ENCODE data around the gene HOXC4.

Gene HOXC4

DNA sequence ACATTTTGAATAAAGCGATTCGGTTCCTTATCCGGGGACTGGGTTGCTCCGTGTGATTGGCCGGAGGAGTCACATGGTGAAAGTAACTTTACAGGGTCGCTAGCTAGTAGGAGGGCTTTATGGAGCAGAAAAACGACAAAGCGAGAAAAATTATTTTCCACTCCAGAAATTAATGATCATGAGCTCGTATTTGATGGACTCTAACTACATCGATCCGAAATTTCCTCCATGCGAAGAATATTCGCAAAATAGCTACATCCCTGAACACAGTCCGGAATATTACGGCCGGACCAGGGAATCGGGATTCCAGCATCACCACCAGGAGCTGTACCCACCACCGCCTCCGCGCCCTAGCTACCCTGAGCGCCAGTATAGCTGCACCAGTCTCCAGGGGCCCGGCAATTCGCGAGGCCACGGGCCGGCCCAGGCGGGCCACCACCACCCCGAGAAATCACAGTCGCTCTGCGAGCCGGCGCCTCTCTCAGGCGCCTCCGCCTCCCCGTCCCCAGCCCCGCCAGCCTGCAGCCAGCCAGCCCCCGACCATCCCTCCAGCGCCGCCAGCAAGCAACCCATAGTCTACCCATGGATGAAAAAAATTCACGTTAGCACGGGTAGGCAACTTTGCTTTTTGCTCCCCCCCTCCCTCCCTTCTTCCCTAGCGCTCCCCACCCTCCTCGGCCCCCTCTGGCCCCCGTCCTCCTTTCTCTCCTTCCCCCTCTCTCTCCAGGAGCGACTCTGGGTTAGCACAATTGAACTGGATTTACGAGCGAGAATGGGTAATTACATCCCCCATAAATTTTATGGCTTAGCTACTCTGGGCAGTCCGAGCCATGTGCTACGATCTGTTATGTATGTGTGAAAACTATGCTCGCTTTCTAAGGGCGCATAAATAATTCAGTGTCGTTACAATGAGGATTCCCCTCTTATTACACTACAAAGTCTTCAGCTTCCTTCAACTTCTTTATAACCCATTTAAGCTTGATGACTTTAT, at the start of gene HOXC4:
Gene HOXC4, plus strand, starts transcription at position 85 of the 991 bp plus-strand sequence. Its CDS starts 88 bp downstream, at position 173.
- no peaks in the 10 kb centered on the region for H3K36me3 ChIP-seq (ENCODE audit: insufficient read depth, low read depth, low read length)
- no peaks in the 10 kb centered on the region for H3K4me1 ChIP-seq (ENCODE audit: insufficient read depth, low read length)
- no peaks in the 10 kb centered on the region; the same call in 1 of the 2 replicates for H3K9me3 ChIP-seq (ENCODE audit: insufficient read depth, low read depth, low read length)
- H3K4me3 ChIP-seq (ENCODE audit: low read length), result peak within 1 kb of the TSS; percentile 24; the same call in 1 of the 2 replicates
- no peak within 1 kb of the TSS for H3K9ac ChIP-seq (ENCODE audit: low read depth, low read length)
- H3K27me3 ChIP-seq (ENCODE audit: insufficient read depth, low read length), result peaks cover 100% of the 10 kb centered on the region
- H3K27ac ChIP-seq (ENCODE audit: low read length), result no peak within 1 kb of the TSS

DNA sequence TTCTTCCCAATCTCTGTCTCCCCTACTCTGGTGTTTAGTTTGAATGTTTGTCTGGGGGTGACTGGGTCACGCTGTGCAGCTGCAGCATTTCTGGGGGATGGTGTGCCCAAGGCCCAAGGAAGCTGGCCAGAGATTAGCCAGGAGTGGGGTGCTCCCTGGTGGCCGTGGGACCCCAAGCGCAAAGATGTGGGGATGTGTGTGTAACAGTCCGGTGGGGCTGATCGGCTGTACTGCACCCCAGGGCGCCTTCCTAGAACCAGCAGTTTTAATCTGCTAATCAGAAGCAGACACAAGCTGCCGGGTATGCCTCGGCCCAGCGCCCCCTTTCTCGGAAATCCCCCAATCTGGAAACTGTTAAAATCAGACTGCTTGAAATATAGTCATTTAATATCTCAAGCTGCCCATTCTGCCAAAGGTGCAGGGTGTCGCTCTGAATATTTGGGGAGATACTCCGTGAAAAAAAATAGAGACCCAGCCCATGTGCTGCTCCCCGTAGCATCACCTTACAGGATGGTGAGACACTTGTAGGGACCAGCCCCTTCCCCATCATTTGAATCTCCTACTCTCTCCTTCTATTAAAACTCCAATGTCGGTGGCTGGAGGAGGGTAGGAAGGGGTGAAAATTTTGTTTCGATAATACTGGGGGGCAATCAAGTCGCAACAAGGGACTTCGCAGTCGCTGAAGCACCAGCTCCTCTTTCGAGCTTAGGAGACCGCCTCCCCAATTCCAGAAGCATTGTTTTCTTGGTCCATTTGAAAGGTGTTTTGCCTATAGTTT, 49.4 kb upstream of the HOXC4 start:
- Histone ChIP-seq H3K9me3 (ENCODE audit: insufficient read depth, low read depth, low read length) (peaks cover 3% of the 10 kb centered on the region; the same call in 1 of the 2 replicates), H3K36me3 (ENCODE audit: insufficient read depth, low read depth, low read length) (no peaks in the 10 kb centered on the region), H3K9ac (ENCODE audit: low read depth, low read length) (no peak overlapping the region), H3K27ac (ENCODE audit: low read length) (no peak overlapping the region), H3K27me3 (ENCODE audit: insufficient read depth, low read length) (peaks cover 100% of the 10 kb centered on the region), H3K4me3 (ENCODE audit: low read length) (no peak overlapping the region), H3K4me1 (ENCODE audit: insufficient read depth, low read length) (no peaks in the 10 kb centered on the region)

DNA sequence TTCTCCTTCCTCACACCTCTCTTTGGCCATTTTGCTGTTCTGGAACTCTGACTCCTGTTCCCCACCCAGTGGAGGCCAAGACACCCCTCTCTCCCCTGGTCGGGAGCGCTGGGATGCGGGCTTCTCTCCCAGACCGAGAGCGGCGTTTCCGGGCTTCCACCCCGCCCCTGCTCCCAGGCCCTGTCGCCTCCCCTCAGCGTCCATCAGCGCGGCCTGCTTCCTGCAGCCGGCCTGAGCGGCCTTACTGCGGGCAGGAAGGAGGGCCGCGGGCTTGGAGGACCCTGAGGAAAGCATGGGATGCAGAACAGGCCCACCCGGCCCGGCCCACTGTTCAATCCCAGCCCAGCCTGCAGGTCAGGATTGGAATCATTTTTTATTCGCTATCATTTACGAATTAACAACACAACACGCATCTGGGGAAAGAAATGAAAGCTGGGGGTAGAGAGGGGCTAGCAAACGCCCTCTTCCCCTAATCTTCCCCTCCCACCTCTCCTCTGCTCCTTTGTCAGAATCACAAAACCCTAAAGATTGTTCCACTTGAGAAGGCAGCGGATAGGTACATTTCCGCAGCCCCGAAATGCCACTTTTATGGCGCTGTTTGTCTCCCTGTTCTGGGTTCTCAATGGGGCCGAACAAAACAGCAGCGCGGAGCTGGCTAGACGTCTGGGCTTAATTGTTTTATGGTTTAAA, 48.6 kb upstream of the HOXC4 start:
- H3K4me3 ChIP-seq (ENCODE audit: low read length), result no peak overlapping the region
- no peaks in the 10 kb centered on the region for H3K36me3 ChIP-seq (ENCODE audit: insufficient read depth, low read depth, low read length)
- no peaks in the 10 kb centered on the region for H3K4me1 ChIP-seq (ENCODE audit: insufficient read depth, low read length)
- no peak overlapping the region for H3K9ac ChIP-seq (ENCODE audit: low read depth, low read length)
- H3K27me3 ChIP-seq (ENCODE audit: insufficient read depth, low read length), result peaks cover 100% of the 10 kb centered on the region
- no peaks in the 10 kb centered on the region; the same call in 1 of the 2 replicates for H3K9me3 ChIP-seq (ENCODE audit: insufficient read depth, low read depth, low read length)
- H3K27ac ChIP-seq (ENCODE audit: low read length), result no peak overlapping the region

DNA sequence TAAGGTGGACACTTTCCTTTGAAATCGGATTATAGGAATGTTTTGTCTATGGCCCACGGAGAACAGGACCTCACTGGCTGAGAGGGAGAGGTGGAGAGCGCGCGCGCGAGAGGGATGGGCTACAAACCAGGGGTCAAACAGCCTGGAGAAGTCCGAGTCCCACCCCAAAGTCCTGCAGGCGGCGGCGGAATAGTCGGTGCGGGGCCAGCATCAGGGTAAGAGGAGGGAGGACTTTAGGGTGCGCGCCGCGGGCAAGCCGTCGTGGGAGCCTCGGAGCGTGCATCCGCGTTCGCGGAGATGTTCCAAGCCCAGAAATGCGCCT, 48.1 kb upstream of the HOXC4 start:
- no peak overlapping the region for H3K27ac ChIP-seq (ENCODE audit: low read length)
- no peaks in the 10 kb centered on the region for H3K36me3 ChIP-seq (ENCODE audit: insufficient read depth, low read depth, low read length)
- H3K9ac ChIP-seq (ENCODE audit: low read depth, low read length), result no peak overlapping the region
- no peaks in the 10 kb centered on the region for H3K4me1 ChIP-seq (ENCODE audit: insufficient read depth, low read length)
- H3K27me3 ChIP-seq (ENCODE audit: insufficient read depth, low read length), result peaks cover 100% of the 10 kb centered on the region
- no peaks in the 10 kb centered on the region; the same call in 1 of the 2 replicates for H3K9me3 ChIP-seq (ENCODE audit: insufficient read depth, low read depth, low read length)
- no peak overlapping the region for H3K4me3 ChIP-seq (ENCODE audit: low read length)

DNA sequence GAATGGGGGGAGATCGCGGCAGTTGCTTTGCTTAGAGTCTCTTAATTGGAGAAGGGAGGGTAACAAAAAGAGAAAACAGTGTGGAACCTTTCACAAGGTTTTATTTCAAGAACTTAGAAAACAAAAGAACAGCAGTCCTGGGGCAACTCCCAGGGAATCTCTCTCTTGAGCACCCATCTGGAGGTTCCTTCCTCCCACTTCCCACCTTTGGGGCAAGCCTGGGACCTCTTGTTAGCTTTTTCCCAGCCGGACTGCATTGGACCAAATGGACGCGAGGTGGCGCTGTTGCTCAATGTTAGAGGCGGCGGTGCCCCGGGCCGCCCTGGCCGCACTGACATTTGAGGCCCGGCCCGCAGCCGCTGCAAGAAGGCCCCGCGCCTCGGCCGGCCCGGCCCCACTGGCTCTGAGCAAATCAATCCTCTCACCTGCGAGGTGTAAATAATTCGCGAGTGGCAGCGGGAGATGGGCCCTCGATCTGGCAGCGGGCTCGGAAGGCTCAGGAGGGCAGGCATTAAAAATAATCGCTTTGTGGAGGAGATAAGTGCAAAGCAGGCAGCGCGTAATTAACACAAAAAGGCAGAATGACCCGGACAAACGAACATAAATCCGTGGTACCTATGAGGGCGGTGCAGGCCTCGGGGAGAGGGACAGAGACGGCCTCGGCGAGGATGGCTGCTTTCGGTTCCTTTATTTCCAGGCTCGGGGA, 47.6 kb upstream of the HOXC4 start:
- Histone ChIP-seq H3K36me3 (ENCODE audit: insufficient read depth, low read depth, low read length) (no peaks in the 10 kb centered on the region), H3K27me3 (ENCODE audit: insufficient read depth, low read length) (peaks cover 100% of the 10 kb centered on the region), H3K9ac (ENCODE audit: low read depth, low read length) (no peak overlapping the region), H3K4me1 (ENCODE audit: insufficient read depth, low read length) (no peaks in the 10 kb centered on the region), H3K27ac (ENCODE audit: low read length) (no peak overlapping the region), H3K9me3 (ENCODE audit: insufficient read depth, low read depth, low read length) (no peaks in the 10 kb centered on the region; the same call in 1 of the 2 replicates), H3K4me3 (ENCODE audit: low read length) (no peak overlapping the region)

DNA sequence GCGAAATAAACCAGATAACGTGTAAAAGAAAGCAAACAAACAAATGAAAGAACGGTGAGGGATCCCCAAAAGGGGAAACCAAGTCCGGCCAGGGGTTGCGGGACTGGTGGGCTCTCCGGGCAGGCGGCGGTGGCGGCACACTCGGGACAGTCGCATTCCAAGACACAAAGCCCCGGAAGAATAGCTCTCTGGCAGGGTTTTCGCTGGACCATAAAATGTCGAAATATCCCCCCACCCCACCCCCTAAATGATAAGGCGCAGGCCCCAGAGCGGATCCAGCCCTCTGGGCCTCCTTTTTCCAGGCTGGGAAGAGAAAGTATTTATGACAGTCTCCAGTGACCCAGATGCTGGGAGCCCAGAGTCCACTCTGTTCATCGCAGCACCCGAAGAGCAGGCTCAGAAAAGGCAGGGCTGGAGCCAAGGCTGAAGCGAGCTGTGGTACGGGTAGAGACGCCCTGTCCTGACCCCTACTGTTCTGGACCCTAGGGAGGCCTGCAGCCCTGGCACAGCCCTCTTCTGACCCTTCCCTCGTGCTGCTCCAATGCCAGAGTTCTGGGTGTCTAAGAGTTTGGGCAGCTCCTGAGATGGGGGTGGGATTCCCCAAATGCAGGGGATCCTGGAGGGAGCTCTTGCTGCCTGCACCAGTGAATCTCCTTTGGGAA, 46.9 kb upstream of the HOXC4 start:
- Histone ChIP-seq H3K9ac (ENCODE audit: low read depth, low read length) (no peak overlapping the region), H3K27me3 (ENCODE audit: insufficient read depth, low read length) (peaks cover 100% of the 10 kb centered on the region), H3K4me3 (ENCODE audit: low read length) (no peak overlapping the region), H3K9me3 (ENCODE audit: insufficient read depth, low read depth, low read length) (no peaks in the 10 kb centered on the region; the same call in 1 of the 2 replicates), H3K4me1 (ENCODE audit: insufficient read depth, low read length) (no peaks in the 10 kb centered on the region), H3K36me3 (ENCODE audit: insufficient read depth, low read depth, low read length) (no peaks in the 10 kb centered on the region), H3K27ac (ENCODE audit: low read length) (no peak overlapping the region)

DNA sequence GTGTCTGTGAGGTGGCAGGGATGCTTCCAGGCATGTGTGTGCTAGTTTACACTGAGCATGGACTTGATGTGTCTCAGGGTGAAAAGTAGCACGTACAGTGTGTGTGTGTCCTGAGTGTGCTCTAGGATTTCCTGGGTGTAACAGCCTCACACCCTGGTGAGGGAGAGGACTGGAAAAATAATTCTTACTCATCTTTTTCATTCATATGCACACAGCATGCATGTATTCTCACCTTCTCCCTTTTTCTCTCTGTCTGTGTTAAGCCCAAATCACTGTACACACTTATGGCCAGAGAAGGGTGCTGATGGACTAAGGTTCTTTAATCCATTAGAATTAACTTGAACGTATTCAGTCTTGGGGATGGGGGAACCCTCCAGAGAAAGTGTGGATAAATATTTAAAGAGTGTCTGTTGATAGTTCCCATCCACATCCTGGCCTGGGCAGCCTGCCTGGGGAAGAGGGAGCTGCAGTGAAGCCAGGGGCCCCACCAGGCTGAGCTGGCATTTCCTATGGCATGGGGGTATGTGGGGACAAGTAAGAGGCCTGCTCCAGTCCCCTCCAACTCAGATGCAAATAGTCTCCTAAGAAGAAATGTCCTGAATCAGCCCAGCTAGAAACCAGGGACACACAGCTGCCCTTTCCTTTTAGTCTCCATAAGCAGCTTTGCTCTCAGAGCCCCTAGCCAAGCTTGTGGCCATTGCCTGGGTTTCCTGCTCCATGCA, 45.9 kb upstream of the HOXC4 start:
- peaks cover 100% of the 10 kb centered on the region for H3K27me3 ChIP-seq (ENCODE audit: insufficient read depth, low read length)
- no peaks in the 10 kb centered on the region for H3K36me3 ChIP-seq (ENCODE audit: insufficient read depth, low read depth, low read length)
- H3K9ac ChIP-seq (ENCODE audit: low read depth, low read length), result no peak overlapping the region
- no peaks in the 10 kb centered on the region for H3K4me1 ChIP-seq (ENCODE audit: insufficient read depth, low read length)
- H3K4me3 ChIP-seq (ENCODE audit: low read length), result no peak overlapping the region
- no peak overlapping the region for H3K27ac ChIP-seq (ENCODE audit: low read length)
- no peaks in the 10 kb centered on the region; the same call in 1 of the 2 replicates for H3K9me3 ChIP-seq (ENCODE audit: insufficient read depth, low read depth, low read length)

DNA sequence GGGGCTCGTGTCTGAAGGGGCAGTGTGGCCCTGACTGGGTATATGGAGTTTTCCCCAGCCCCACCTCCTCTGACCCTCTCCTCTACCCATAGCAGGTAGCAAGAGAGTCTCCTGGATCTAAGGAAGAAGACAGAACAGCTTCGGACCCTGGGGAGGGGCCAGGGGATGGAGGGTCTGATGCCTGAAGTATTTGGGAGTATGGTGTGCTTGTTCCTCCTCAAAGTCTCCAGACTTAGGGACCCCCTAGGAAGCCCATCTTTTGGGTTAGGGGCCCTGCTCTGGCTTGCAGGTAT, 45.4 kb upstream of the HOXC4 start:
- Histone ChIP-seq H3K9ac (ENCODE audit: low read depth, low read length) (no peak overlapping the region), H3K36me3 (ENCODE audit: insufficient read depth, low read depth, low read length) (no peaks in the 10 kb centered on the region), H3K4me1 (ENCODE audit: insufficient read depth, low read length) (no peaks in the 10 kb centered on the region), H3K27ac (ENCODE audit: low read length) (no peak overlapping the region), H3K4me3 (ENCODE audit: low read length) (no peak overlapping the region), H3K9me3 (ENCODE audit: insufficient read depth, low read depth, low read length) (no peaks in the 10 kb centered on the region; the same call in 1 of the 2 replicates), H3K27me3 (ENCODE audit: insufficient read depth, low read length) (peaks cover 100% of the 10 kb centered on the region)

DNA sequence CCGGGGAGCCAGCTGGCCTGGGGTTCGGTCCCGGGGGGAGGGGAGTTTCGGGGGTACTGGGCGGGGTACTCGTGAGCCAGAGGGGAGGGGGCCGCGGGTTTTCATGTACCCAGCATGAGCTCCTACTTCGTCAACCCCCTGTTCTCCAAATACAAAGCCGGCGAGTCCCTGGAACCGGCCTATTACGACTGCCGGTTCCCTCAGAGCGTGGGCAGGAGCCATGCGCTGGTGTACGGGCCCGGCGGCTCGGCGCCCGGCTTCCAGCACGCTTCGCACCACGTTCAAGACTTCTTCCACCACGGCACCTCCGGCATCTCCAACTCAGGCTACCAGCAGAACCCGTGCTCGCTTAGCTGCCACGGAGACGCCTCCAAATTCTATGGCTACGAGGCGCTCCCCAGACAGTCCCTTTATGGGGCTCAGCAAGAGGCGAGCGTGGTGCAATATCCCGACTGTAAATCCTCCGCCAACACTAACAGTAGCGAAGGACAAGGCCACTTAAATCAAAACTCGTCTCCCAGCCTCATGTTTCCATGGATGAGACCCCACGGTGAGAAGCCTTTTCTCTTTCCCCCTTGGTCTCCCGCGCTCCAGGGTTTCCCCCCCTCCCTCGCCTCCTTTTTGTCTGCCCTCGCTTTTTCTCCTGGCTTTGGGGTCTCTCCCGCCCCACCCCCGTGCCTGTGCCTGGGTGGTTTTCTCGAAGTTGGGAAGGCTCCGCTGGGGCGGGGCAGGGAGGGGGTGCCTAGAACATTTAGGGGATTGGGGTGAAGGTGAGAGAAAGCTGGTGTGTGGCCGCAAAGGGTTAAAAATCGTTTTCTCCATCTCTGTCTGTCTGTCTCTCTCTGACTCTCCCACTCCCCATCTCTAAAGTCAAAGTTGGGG, 44.2 kb upstream of the HOXC4 start:
- Histone ChIP-seq H3K36me3 (ENCODE audit: insufficient read depth, low read depth, low read length) (no peaks in the 10 kb centered on the region), H3K9ac (ENCODE audit: low read depth, low read length) (no peak overlapping the region), H3K27ac (ENCODE audit: low read length) (no peak overlapping the region), H3K4me3 (ENCODE audit: low read length) (no peak overlapping the region), H3K4me1 (ENCODE audit: insufficient read depth, low read length) (no peaks in the 10 kb centered on the region), H3K27me3 (ENCODE audit: insufficient read depth, low read length) (peaks cover 100% of the 10 kb centered on the region), H3K9me3 (ENCODE audit: insufficient read depth, low read depth, low read length) (no peaks in the 10 kb centered on the region; the same call in 1 of the 2 replicates)

Data from iPS-20b (cell line).